Endothelial cell of umbilical vein (primary cell): ENCODE results near the gene OSTC. TPM values are rescaled to one million over a fixed set of nuclear protein-coding genes. Genes with fewer than 3 reads are reported as not detected.

ENCODE experiments used
- BruUV-seq: library from RNA; stranded (reverse); fragments of 400-500 nt; replicated peaks from 2 replicates; lab custom pipeline; 2021; lab: Mats Ljungman, UMichigan
- CTCF ChIA-PET: fragments of 300-600, 350-600 bp; sonication (Branson Sonifier 250); formaldehyde crosslinking; loops from one replicate; lab custom pipeline; 2021; ENCODE audit warnings: antibody characterized with exemption, inconsistent platforms; lab: Charles Lee
- POLR2A ChIA-PET: fragments of 300-600, 350-600 bp; sonication (Branson Sonifier 250); formaldehyde crosslinking; loops from one replicate; lab custom pipeline; 2021; ENCODE audit warnings: antibody characterized with exemption, inconsistent platforms; lab: Charles Lee
- DNase-seq: peaks from one replicate; pipeline ENCODE4 v3.0.0-alpha.2; 2011; ENCODE audit warnings: low read depth, low spot score
- FAIRE-seq: peaks from 2 replicates; lab custom pipeline; 2011; peaks lifted over from hg19 to GRCh38; lab: Jason Lieb, UNC
- H2AFZ ChIP-seq: 2 replicates; pipeline ENCODE4 v1.6.0; 2012; ENCODE audit warnings: low read depth, low read length, control low read depth, inconsistent platforms
- H3K27ac ChIP-seq: 2 replicates; pipeline ENCODE4 v1.5.1; 2011; ENCODE audit warnings: low read depth, mild to moderate bottlenecking, control low read depth, low read length, moderate library complexity; ENCODE audit not compliant: insufficient read depth
- H3K27me3 ChIP-seq, 2 experiments: 2 replicates each; pipeline versions ENCODE4 v1.6.0 to v1.6.1; 2011; ENCODE audit warnings: low read length in 2 of 2, mixed read lengths in 1 of 2; ENCODE audit not compliant: control insufficient read depth in 2 of 2, insufficient read depth in 2 of 2
- H3K36me3 ChIP-seq, 2 experiments: 2 replicates in 1 of 2; 3 replicates in 1 of 2; pipeline ENCODE4 v1.5.1; 2011; ENCODE audit warnings: low read length in 2 of 2, mild to moderate bottlenecking in 1 of 2, moderate library complexity in 1 of 2; ENCODE audit not compliant: control insufficient read depth in 2 of 2, insufficient read depth in 2 of 2; ENCODE audit errors: extremely low read depth in 1 of 2
- H3K4me1 ChIP-seq: 3 replicates; pipeline ENCODE4 v1.5.1; 2011; ENCODE audit warnings: mild to moderate bottlenecking, low read length; ENCODE audit not compliant: control insufficient read depth, insufficient read depth; ENCODE audit errors: extremely low read depth
- H3K4me2 ChIP-seq: 2 replicates; pipeline ENCODE4 v1.6.1; 2011; ENCODE audit warnings: low read length, control low read depth, mixed read lengths; ENCODE audit not compliant: insufficient read depth
- H3K4me3 ChIP-seq, 3 experiments: fragments of 200-600 bp in 1 of 3; sonication (generic), shearing (Covaris generic) in 1 of 3; replicated peaks in 1 of 3; 2 replicates each; pipeline ENCODE4 v1.5.1; 2011 to 2016; ENCODE audit warnings: control low read depth in 3 of 3, low read length in 3 of 3, mild to moderate bottlenecking in 2 of 3, inconsistent platforms in 1 of 3, low read depth in 1 of 3, moderate library complexity in 1 of 3; ENCODE audit not compliant: insufficient read depth in 1 of 3
- H3K79me2 ChIP-seq: 2 replicates; pipeline ENCODE4 v1.6.0; 2012; ENCODE audit warnings: low read length, inconsistent platforms; ENCODE audit not compliant: control insufficient read depth, insufficient read depth
- H3K9ac ChIP-seq: replicated peaks from 2 replicates; pipeline ENCODE3; 2011; ENCODE audit warnings: low read length, control low read depth; ENCODE audit not compliant: insufficient read depth; ENCODE audit errors: extremely low read depth
- H3K9me1 ChIP-seq: replicated peaks from 3 replicates; pipeline ENCODE4 v1.6.0; 2011; ENCODE audit warnings: mild to moderate bottlenecking, low read length; ENCODE audit not compliant: control insufficient read depth, insufficient read depth; ENCODE audit errors: extremely low read depth
- H3K9me3 ChIP-seq: replicated peaks from 2 replicates; pipeline ENCODE4 v1.5.1; 2012; ENCODE audit warnings: low read length, inconsistent platforms; ENCODE audit not compliant: control insufficient read depth, insufficient read depth
- H4K20me1 ChIP-seq: replicated peaks from 2 replicates; pipeline ENCODE3; 2011; ENCODE audit warnings: mild to moderate bottlenecking, low read length; ENCODE audit not compliant: control insufficient read depth, insufficient read depth; ENCODE audit errors: extremely low read depth
- EZH2 ChIP-seq: IDR thresholded peaks from 2 replicates; pipeline ENCODE4 v1.6.1; 2012; ENCODE audit warnings: borderline replicate concordance, low read depth, mild to moderate bottlenecking, moderate library complexity, low read length, inconsistent platforms; ENCODE audit not compliant: severe bottlenecking
- FOS ChIP-seq: IDR thresholded peaks from 2 replicates; pipeline ENCODE4 v1.6.1; 2011; ENCODE audit warnings: mild to moderate bottlenecking, low read length, moderate library complexity, borderline replicate concordance; ENCODE audit not compliant: insufficient read depth
- JUN ChIP-seq: IDR thresholded peaks from 2 replicates; pipeline ENCODE4 v1.6.1; 2011; ENCODE audit warnings: borderline replicate concordance, low read depth; ENCODE audit not compliant: insufficient read length, insufficient read depth
- MYC ChIP-seq: IDR thresholded peaks from one replicate; pipeline ENCODE4 v1.6.1; 2011; ENCODE audit warnings: mild to moderate bottlenecking, low read depth, low read length
- POLR2A ChIP-seq: IDR thresholded peaks from 2 replicates; pipeline ENCODE4 v1.6.1; 2012; ENCODE audit warnings: low read depth, mild to moderate bottlenecking, control low read depth, low read length
- POLR2AphosphoS5 ChIP-seq: IDR thresholded peaks from 2 replicates; pipeline ENCODE4 v1.6.1; 2012; ENCODE audit warnings: low read depth, mild to moderate bottlenecking, control low read depth, low read length, moderate library complexity; ENCODE audit not compliant: insufficient read depth
- dilution Hi-C: fragments of 300-500 bp; cut with MboI; formaldehyde crosslinking; loops from one replicate; pipeline ENCODE4 v1.15.0; 2019; ENCODE audit warnings: low sequenced_read_pairs; ENCODE audit not compliant: extremely low pct_ligation_motif_present
- intact Hi-C: fragments of 100-400 bp; cut with micrococcal nuclease; formaldehyde crosslinking; loops from one replicate; pipeline ENCODE4 v1.10.0; 2022
- polyA plus RNA-seq, 4 experiments: library from polyadenylated mRNA; depleted of rRNA in 3 of 4; stranded (reverse) in 3 of 4; unstranded in 1 of 4; fragments of >200 nt; gene quantifications; 2 replicates each; pipeline versions ENCODE4 v1.2.1 to v1.2.3, GENCODE V29; 2011 to 2012; ENCODE audit warnings: missing spikeins in 1 of 4
- total RNA-seq: library from RNA; stranded (reverse); gene quantifications from 2 replicates; pipeline ENCODE4 v1.2.3, GENCODE V29; 2021
- TF ChIP-seq, protein P1 (sequence below): IDR thresholded peaks from 2 replicates; pipeline ENCODE4 v1.6.1; 2011; ENCODE audit not compliant: insufficient read depth, insufficient read length
- TF ChIP-seq, protein P2 (sequence below), 2 donors: IDR thresholded peaks; 1 replicate in 1 of 2; 2 replicates in 1 of 2; pipeline ENCODE4 v1.5.1; 2011; ENCODE audit warnings: low read length in 2 of 2, mild to moderate bottlenecking in 2 of 2, moderate library complexity in 2 of 2, control low read depth in 1 of 2, inconsistent platforms in 1 of 2, low read depth in 1 of 2; ENCODE audit not compliant: insufficient read depth in 1 of 2; ENCODE audit errors: extremely low read depth in 1 of 2

OSTC gene
- total and polyA plus RNA-seq, 2 donors (not counting 3 experiments of a cell fraction or from before 2014, with no cell fraction given) = 196 to 310 TPM

GRCh38 chr4:108612365-108612764 is 38.0 kb upstream of the OSTC start:
- no peaks in the 10 kb centered on the region for H3K27me3 ChIP-seq
- no TSS peak for BruUV-seq
- H3K27ac ChIP-seq = no peak overlapping the region
- ChIA-PET CTCF (interaction anchor here (1.1 kb wide), 1 partner anchor 593 kb away, joined by 3 read pairs; no protein-coding TSS in a partner anchor), POLR2A (no interaction called here)
- H2AFZ ChIP-seq = no peak overlapping the region
- TF ChIP-seq JUN (no peak), MYC (no peak), POLR2AphosphoS5 (no peak), EZH2 (no peak), POLR2A (no peak), FOS (no peak)
- TF ChIP-seq, protein P1, sequence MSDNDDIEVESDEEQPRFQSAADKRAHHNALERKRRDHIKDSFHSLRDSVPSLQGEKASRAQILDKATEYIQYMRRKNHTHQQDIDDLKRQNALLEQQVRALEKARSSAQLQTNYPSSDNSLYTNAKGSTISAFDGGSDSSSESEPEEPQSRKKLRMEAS = no peak
- TF ChIP-seq, protein P2, sequence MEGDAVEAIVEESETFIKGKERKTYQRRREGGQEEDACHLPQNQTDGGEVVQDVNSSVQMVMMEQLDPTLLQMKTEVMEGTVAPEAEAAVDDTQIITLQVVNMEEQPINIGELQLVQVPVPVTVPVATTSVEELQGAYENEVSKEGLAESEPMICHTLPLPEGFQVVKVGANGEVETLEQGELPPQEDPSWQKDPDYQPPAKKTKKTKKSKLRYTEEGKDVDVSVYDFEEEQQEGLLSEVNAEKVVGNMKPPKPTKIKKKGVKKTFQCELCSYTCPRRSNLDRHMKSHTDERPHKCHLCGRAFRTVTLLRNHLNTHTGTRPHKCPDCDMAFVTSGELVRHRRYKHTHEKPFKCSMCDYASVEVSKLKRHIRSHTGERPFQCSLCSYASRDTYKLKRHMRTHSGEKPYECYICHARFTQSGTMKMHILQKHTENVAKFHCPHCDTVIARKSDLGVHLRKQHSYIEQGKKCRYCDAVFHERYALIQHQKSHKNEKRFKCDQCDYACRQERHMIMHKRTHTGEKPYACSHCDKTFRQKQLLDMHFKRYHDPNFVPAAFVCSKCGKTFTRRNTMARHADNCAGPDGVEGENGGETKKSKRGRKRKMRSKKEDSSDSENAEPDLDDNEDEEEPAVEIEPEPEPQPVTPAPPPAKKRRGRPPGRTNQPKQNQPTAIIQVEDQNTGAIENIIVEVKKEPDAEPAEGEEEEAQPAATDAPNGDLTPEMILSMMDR (IDR thresholded peaks at IDR 0.05; ENCODE audit: extremely low read depth in 1 of 2, insufficient read depth in 1 of 2, low read depth in 1 of 2, low read length in 2 of 2) = no peak
- no peak overlapping the region for H3K4me2 ChIP-seq
- intact Hi-C loops = no loop called here
- FAIRE-seq (no peak), DNase-seq (no peak)
- dilution Hi-C loops = no loop called here
- H4K20me1 ChIP-seq = no peaks in the 10 kb centered on the region
- H3K36me3 ChIP-seq = no peaks in the 10 kb centered on the region
- H3K9ac ChIP-seq = no peak overlapping the region
- no peak overlapping the region for H3K4me3 ChIP-seq
- H3K79me2 ChIP-seq = no peaks in the 10 kb centered on the region
- H3K4me1 ChIP-seq = no peaks in the 10 kb centered on the region
- no peaks in the 10 kb centered on the region for H3K9me1 ChIP-seq
- H3K9me3 ChIP-seq = no peaks in the 10 kb centered on the region
